HG02610 (cell line): ENCODE measurements around the gene HCFC1.

ENCODE experiments used
- ATAC-seq: cut with Tn5 transposase; IDR thresholded peaks from one replicate; pipeline ENCODE4 v1.9.1; 2021; ENCODE audit warnings: mild to moderate bottlenecking, moderate library complexity; ENCODE audit not compliant: unreplicated experiment

Gene HCFC1

DNA sequence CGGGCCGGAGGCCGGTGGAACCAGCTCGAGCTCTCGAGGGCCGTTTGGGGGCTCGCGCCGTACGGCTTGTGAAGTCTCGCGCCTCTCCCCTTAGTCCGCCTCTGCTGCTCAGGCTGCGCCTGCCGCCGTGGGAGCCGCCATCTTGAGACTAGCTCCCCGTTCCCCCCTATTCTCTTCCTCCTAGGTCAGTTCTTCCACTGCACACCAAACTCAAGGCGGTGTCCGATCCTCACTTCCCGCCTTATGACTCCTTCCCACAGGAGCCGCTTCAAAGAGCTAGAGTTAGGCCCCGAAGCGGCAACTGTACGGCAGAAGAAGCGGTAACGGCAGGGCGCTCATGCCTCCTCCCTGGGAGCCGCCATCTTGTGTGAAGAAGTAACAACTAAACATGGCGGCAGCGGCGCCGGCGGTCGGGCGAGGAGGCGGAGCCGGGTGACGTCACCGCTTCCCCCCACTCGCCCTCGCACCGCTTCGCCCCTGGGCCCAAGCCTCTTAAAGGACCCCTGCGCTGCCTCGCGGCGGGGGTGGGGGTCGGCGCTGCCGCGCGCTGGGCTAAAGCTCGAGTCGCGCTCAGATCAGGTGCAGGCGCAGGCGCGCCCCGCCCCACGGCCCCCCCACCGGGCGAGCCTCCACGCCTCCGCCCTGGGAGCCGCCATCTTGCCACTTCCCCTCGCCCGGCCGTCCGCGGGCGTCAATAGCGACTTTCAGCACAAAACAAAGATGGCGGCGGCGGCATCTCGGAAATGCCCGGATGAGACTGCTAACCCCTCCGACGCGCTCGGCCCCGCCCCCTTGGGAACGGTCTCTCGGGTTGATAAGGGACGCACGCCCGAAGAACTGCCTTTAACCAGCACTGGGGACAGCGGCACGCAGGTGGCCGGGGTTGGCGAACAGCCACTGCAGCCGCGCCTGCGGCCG, at the start of gene HCFC1:
HCFC1 (minus strand) TSS at position 369 of the 918 bp plus-strand sequence. CDS start 978 bp downstream, outside the sequence.
- peak; percentile 35 for ATAC-seq

- no peak for ATAC-seq
These were observed 49.6 kb upstream of the HCFC1 start for GRCh38 chrX:154021131-154021611.

DNA sequence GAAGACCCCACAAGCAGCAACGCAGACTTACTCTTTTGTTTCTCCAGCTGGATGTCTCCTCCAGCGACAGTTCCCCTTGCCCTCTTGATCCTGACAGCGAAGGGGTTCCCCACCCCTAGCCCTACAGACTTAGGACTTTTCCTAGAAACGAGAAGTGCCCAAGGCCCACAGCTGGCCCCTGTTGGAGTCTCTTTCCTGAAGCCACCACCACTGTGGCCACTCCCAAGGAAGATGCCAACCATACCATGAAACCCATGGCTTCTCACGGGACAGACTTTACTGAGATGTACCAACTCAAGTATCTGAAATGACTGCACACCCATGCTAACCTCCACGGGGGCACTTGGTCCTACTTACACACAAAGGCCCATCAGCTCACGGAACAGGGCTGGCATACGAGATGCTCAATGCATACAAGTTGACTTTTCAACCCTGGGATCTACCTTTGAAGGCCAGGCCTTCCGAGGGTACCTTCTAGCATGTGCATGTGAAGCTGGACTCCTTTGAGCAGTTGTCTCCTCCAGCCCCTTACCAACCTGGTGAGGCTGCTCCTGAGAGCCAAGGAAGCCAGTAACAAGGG, 49.0 kb upstream of the HCFC1 start:
- ATAC-seq = no peak

DNA sequence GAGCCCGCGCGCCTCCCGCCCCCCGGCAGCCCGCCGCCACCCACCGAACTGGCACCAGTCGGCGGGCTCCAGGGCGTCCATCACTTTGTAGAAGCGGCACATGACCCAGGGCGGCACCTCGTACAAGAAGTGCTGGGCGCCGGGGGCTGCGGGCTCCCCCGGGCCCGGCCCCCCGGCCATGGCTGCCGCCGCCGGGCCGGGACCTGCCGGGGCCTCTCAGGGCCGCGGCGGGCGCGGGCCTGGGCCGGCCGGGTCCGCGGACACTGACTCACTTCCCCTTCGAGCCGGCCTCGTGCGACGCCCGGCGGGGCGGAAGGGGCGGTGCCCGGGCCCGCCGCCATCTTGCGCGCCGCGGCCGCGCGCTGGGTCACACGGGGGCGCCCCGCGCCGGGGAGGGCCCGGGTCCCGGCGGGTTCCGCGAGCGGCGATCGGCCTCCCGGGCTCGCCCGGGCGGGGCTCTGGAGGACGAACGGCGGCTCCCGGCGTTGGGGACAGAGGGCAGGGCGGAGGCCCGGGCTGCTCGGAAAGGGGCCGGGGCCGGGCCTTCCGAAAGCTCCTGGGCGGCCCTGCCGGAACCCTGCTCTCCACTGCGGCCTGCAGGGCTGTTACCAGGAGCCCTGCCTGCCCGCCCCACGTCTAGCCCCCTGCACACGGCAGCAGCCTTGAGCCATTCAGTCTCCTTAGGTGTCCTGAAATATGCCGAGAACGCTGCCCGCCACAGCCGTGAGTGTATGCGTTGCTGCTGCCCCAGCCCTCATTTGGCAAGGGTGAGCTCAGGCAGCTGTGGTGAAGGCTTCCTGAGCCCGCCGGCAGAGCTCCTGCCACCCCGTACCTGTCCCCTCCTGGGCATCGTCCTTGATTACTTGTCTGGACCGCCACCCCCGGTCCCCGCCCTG, 48.3 kb upstream of the HCFC1 start, which contains the start of gene IRAK1:
IRAK1 (minus strand) TSS at position 270 of the 896 bp plus-strand sequence; CDS start at position 180, 90 bp downstream.
- peak; percentile 81 for ATAC-seq

DNA sequence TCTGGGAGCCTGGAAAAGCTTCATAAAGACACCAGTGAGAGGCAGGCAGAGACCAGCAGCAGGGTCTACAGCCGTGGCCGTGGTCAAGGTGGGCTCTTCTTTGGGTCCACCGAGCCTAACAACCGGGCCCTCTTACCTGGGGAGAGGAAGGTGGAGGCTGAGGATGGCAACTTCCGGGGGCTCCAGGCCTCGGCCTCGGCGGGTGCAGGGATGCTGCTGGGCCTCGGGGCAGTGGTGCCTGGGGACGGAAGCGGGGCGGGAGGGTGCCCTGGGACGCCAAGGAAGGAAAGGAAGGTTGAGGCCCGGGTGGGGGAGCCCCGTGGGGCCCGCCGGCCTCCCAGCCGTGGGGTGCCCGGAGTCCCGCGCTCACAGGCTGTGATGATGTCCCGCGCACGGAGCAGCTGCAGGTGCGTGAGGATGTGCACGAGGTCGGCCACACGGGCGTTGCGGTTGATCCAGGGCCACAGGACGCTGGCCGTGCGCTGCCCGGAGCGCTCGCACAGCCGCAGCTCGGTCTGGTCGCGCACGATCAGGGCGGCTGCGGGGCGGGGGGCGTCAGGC, 47.5 kb upstream of the HCFC1 start:
- ATAC-seq = no peak

DNA sequence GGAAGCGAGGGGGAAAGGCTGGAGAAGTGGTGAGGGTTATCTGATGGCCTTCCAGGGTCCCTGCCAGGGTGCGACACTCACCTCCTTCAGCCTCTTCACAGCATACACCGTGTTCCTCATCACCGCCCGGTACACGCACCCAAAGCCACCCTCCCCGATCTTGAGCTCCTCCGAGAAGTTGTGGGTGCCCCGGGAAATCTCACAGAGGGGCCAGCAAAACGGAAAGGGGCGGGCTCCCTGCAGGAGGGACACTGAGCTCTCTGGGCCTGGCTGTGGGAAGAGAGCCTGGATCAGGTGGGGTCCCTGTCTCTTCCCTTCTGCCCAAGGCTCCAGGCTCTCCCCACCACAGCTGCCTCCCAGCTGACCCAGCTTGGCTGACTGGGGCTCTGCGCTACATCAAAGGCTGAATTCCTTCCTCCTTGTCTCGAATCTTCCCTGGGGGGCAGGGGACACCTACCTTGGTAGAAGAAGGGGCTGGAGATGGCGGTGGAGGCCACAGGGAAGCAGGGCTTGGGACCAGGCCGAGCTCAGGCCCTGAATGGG, 47.0 kb upstream of the HCFC1 start:
- ATAC-seq = no peak

DNA sequence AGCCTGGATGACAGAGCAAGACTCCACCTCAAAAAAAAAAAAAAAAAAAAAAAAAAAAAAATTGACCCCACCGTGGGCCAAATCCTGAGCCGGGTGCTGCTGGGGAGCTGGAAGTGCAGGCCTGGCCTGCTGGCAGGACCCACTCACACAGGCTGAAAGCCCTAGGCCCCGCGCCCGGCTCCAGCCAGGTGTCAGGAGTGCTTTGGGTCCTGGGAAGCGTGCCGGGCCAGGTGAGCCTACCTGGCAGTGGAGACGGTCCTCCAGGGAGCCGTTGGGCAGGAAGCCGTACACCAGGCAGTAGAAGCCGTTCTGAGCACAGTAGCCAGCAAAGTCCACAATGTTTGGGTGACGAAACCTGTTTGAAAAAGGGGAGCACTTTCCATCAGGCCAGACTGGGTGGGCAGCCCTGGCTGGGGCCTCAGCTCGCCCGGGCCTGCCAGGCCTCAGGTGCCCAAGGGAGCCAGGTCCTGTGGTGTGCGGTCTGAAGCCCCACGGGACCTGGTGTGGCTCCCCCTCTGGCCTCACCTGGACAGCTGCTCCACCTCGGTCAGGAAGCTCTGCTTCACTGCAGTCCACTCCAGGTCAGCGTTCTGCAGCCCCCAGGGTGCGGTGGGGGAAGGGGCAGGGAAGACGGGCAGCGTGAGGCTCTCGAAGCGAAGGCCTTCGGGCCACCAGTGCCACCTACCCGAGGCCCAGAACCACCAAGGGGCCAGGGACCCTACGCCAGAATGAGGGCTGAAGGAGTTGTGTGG, 46.3 kb upstream of the HCFC1 start:
- ATAC-seq = no peak

DNA sequence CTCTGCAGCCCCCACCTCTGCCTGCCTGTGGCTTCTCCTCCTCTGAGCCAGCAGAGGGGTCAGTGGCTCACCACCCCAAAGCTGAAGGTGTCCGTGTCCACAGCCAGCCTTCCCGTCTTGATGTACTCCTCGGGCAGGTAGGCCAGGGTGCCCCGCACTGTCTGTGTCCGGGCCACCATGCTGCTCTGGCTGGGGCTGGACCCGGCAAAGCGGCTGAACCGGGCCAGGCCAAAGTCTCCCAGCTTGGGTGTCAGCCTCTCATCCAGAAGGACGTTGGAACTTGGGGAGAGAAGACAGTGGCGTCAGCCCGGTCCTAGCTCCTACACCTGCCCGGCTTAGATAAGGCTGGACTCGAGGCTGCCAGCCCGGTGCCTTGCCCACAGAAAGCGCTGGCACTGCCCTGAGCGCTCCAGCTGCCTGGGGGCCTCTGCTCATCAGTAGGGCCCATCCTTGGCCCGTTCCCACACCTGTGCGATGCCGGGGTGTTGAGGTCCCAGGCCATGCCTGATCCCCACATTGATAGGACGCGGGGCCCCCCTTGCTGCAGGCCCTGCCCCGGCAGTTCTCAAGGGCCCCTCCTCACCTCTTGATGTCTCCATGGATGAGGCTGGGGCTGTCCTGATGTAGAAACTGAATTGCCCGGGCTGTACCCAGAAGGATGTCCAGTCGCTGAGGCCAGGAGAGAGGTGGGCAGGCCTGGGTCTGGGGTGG, 44.9 kb upstream of the HCFC1 start:
- no peak for ATAC-seq

DNA sequence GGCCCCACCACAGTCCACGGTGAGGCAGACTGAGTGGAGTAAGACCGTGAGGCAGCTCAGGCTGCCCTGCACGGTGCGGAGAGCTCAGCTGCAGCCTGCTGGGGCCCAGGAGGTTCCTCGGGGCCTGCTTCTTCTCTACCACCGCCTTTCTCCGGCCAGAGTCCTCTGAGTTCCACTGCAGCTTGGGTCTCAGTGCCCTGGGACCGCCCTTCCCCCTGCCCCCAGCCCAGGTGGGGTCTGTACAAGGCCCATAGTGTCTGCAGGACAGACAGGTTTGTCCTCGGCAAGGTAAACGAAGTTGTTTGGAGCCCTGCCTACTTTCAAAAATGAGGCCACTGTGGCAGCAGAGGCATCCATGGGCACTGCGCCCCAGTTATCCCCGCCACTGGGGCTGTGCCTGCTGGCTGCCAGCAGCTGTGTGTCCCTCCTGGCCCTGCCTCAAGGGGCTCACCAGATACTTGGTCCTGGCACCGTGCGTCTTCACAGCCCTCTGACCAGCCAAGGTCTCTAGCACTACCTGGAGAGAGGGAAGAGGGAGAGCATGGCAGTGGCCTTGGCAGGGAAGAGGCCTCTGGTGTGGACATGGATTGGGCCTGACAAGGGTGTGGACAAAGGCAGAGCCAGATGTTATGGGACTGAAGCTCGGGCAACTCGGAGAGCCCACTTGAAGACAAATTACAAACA, 44.1 kb upstream of the HCFC1 start:
- no peak for ATAC-seq

DNA sequence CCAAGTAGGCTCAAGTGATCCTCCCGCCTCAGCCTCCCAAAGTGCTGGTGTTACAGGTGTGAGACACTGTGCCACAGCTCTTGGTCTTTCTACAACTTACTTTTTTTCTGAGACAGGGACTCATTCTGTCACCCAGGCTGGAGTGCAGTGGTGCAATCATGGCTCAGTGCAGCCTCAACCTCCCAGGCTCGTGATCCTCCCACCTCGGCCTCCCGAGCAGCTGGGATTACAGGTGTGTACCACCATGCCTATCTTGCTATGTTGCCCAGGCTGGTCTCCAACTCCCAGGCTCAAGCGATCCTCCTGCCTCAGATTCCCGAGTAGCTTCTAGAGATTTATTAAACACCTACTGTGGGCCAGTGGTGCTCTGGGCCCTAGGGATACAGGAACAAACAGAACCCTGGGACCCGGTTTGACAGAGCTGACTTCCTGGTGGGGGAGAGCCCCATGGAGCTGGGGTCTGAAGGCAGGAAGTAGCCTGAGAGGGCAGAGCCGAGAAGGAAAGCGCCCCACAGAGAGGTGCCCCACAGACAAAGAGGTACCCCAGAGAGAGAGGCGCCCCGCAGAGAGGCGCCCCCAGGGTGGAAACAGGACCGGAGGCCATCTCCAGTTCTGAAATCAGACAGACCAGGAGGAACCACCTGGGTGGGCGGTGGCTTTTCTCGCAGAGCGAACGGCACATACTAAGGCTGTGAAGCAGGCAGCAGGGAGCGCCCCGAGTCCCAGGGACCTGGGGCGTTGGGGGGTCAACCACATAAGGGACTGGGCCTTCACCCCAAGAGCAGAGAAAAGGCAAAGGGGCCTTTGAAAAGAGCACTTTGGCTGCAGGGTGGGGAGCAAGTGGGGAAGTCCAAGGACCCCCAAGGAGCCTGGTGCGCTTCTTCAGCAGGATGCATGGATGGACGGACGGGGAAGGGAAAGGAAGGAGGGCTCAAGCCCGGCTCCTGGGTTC, 43.1 kb upstream of the HCFC1 start:
- no peak for ATAC-seq

DNA sequence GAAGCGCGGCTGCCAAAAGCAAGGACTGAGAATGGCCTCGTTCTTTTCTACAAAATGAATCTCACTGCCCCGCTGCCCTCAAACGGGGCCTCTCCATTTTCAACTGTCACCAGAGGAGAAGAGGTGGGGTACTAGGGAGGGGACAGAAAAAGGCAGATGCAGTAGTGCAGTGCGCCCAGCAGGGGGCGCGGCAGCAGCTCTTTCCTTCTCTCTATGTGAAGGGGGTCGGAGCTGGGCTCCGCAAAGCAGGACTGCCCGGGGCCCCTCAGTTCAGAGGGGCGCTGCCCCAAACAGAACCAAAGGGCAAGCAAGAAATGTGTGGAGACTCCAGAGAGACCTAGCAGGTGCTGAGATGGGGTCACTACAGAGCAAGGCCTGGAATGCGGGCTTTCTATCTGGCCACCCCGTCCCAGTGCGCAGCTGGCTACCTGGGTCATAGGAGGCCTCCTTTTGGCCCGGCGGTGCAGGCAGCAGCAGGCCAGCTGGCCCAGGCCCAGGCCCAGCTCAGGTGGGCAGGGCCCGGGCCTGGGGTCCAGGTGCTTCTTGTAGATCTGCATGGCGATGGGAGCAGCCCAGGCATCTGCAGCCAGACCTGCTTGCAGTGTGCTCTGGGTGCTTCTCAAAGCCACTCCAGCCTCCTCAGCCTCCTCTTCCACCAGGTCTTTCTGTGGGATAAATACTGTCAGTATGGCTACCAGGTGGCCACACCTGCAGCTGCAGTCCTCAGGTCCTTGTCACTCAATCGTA, 42.2 kb upstream of the HCFC1 start:
- ATAC-seq = no peak

- ATAC-seq = no peak
These were observed 41.4 kb upstream of the HCFC1 start for GRCh38 chrX:154013001-154013421.

GRCh38 chrX:154012336-154012991, 40.8 kb upstream of the HCFC1 start:
- no peak for ATAC-seq

DNA sequence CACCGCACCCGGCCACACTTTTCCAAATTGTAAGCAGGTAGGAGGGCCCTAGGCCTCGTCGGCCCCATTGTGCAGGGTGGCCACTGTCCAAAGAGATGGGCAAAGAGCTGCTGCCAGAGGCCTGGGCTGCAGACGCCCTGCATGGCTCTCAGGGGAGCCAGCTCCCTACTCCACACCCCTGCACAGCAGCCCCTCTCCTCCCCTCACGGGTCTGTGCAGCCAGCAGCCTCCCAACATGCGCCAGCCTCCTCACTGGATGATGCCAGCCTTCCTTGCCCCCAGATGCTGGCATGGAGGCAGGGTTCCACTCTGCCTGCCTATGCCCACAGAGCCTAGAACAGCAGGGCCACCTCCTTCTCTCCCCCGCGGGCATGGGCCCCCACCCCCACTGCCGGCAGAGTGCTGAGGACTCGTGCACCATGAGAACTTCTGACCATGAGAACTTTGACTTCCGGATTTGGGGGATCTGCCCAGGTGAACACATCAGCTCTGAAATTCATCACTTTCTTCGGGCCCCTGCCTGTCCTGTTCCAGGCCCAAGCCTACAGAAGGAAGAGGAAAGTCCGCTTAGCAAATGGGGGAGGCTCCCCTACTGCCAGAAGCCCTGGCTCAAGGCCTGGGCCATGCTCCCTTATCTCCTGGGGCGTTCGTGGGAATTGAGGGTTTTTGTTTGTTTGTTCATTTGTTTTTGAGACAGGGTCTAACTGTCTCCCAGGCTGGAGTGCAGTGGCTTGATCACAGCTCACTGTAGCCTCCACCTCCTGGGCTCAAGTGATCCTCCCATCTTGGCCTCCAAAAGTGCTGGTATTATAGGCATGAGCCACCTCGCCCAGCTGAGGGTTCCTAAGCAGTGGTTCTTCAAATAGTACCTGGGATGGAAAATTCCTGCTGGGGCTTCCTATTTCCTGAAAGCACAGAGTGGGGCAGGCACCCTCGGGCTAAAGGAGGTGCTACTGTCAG, 40.0 kb upstream of the HCFC1 start:
- ATAC-seq = no peak
